D721Med (cell line): ENCODE measurements around the gene PLCG2.
"Not testable (repeated sequence)": the region's sequence is repeated elsewhere in the genome, so short reads cannot be mapped to it uniquely, and the experiment has no call there.

Experiments
- DNase-seq: peaks from one replicate; pipeline ENCODE4 v3.0.0; 2011; ENCODE audit warnings: low spot score; ENCODE audit not compliant: insufficient read length
- FAIRE-seq: peaks from 2 replicates; lab custom pipeline; 2011; peaks lifted over from hg19 to GRCh38; lab: Jason Lieb, UNC
- CTCF ChIP-seq: IDR thresholded peaks from 2 replicates; pipeline ENCODE4 v1.5.1; 2012; ENCODE audit warnings: mild to moderate bottlenecking, control low read depth; ENCODE audit not compliant: insufficient read depth; ENCODE audit errors: missing control alignments

Gene PLCG2

GRCh38 chr16:81798311-81799137, 19.4 kb downstream of the PLCG2 start:
- no peak for TF ChIP-seq CTCF
- FAIRE-seq (no peak), DNase-seq (no peak)

- FAIRE-seq (no peak), DNase-seq (no peak)
- no peak for TF ChIP-seq CTCF
Observed at GRCh38 chr16:81799138-81799504, 20.0 kb downstream of the PLCG2 start.

GRCh38 chr16:81801724-81802123, 22.6 kb downstream of the PLCG2 start:
- not testable (repeated sequence) for FAIRE-seq, DNase-seq

- TF ChIP-seq CTCF = no peak
- no peak for FAIRE-seq
- no peak for DNase-seq
Observed at GRCh38 chr16:81803332-81803731, 24.2 kb downstream of the PLCG2 start.

GRCh38 chr16:81804134-81804610, 25.1 kb downstream of the PLCG2 start:
- no peak for FAIRE-seq

GRCh38 chr16:81806696-81807095, 27.6 kb downstream of the PLCG2 start:
- TF ChIP-seq CTCF = no peak
- DNase-seq (no peak), FAIRE-seq (no peak)

More at GRCh38 chr16:81804134-81804610, 25.1 kb downstream of the PLCG2 start:
- DNase-seq = no peak
- no peak for TF ChIP-seq CTCF

- DNase-seq (no peak), FAIRE-seq (no peak)
- TF ChIP-seq CTCF = no peak
Observed at GRCh38 chr16:81807767-81808358, 28.8 kb downstream of the PLCG2 start.
